Lung microvascular endothelial cell (primary cell): ENCODE measurements around the gene NR1H2. TPM values are rescaled to one million over a fixed set of nuclear protein-coding genes. Genes with fewer than 3 reads are reported as not detected.
A peak's percentile ranks its signal among the peaks of the same experiment; 100 is the strongest.

ENCODE experiments used
- DNase-seq, 2 donors: peaks; one replicate each; pipeline versions ENCODE4 v3.0.0 to v3.0.0-alpha.2; 2010; ENCODE audit warnings: low read depth in 2 of 2
- total RNA-seq: library from RNA; depleted of rRNA; stranded (reverse); fragments of >200 nt; gene quantifications from 2 replicates; pipeline ENCODE4 v1.2.1, GENCODE V29; 2014

Gene NR1H2
- total RNA-seq, 1 donor from 2014 or later: 66.7 TPM

DNA sequence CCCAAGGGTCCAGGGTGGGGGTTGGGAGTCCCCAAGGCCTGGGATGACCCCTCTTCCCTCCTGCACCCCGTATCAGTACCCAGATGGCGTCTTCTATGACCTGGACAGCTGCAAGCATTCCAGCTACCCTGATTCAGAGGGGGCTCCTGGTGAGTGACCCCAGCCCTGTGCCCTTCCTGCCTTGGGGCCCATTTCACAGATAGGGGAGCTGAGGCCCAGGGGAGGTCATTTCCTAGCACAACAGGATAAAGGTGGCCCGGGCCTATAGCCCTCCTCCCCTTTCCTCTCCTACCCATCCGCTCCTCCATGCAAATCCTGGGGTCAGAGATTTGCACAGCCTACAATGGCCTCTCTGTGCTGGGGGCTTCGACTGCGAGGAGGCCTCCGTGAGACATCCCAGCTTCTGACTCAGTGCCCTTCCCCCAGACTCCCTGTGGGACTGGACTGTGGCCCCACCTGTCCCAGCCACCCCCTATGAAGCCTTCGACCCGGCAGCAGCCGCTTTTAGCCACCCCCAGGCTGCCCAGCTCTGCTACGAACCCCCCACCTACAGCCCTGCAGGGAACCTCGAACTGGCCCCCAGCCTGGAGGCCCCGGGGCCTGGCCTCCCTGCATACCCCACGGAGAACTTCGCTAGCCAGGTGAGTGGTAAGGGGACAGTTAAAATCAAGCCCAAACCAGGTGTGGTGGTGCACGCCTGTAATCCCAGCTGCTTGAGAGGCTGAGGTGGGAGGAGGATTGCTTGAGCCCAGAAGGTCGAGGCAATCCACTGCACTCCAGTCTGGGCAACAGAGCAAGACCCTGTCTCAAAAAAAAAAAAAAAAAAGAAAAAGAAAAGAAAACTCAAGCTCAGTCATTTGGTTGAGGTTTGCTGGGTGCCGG is 46.4 kb downstream of the NR1H2 start:
- no peak for DNase-seq

DNA sequence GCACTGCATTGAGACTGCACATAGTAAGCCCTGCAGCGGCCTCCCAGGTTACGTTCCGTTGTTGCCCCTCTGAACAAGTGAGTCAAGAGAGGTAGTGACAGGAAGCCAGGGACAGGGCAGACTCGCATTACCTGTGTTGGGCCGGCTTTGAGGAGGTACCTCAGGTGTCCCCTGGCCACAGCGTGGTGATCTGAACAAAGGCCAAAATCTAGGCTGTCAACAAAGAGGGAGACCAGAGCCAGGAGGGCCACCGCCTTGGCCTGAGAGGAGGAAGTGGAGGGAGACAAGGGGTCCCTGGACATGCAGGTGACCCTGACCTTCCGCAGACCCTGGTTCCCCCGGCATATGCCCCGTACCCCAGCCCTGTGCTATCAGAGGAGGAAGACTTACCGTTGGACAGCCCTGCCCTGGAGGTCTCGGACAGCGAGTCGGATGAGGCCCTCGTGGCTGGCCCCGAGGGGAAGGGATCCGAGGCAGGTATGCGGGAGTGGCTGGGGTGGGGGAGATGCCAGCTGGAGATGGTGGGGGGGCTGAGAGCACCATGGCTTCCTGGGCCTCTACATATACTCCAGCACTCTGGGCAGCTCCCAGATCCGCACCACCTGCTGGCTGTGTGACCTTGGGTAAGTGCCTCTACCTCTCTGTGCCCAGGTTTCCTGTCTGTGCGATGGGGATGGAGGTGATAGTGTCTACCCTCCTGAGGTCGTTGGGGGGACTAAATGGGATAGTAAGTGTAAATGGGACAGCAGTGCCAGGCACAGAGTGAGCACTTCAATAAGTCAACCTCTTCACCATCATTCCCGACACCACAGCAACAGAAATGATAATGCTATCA is 47.2 kb downstream of the NR1H2 start:
- DNase-seq: no peak

DNA sequence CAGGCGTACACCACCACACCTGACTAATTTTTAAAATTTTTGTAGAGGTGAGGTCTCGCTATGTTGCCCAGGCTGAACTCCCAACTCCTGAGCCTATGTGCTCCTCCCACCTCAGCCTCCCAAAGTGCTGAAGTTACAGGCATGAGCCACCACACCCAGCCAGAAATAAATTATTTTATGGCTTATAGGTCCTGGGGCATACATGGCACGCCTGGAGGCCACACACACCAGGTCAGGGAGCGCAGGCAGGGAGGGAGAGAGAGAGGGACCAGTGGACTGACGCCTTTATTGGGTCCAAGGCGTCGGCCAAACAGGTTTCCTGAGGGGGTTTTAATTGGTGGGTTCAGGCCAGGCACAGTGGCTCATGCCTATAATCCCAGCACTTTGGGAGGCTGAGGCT is 49.3 kb downstream of the NR1H2 start:
- no peak for DNase-seq

DNA sequence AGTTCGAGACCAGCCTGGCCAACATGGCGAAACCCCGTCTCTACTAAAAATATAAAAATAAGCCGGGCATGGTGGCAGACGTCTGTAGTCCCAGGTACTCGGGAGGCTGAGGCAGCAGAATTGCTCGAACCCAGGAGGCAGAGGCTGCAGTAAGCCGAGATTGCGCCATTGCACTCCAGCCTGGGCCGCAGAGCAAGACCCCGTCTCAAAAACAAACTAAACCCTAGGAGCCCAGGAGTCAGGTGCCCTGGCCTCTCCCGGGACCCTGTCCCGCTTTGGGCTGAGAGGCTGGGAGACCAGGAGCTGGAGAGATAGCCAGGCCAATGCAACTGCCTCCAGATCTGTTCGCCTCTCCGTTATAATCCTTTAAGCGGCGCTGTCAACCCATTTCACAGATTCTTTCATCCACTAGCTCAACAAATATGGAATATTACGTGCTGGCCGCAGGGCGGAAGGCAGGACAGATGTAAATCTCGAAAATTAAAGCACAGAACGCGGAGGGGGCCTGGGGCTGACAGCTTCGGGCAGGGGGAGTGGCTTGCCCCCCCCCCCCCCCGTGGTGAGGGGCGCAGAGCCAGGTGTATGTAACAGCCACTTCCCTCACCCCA is 51.2 kb downstream of the NR1H2 start:
- DNase-seq: no peak

DNA sequence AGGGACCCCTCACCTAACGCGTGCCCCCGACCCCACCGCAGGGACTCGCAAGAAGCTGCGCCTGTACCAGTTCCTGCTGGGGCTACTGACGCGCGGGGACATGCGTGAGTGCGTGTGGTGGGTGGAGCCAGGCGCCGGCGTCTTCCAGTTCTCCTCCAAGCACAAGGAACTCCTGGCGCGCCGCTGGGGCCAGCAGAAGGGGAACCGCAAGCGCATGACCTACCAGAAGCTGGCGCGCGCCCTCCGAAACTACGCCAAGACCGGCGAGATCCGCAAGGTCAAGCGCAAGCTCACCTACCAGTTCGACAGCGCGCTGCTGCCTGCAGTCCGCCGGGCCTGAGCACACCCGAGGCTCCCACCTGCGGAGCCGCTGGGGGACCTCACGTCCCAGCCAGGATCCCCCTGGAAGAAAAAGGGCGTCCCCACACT is 51.8 kb downstream of the NR1H2 start:
- DNase-seq: peak in 1 of 2 donors; percentile 64

DNA sequence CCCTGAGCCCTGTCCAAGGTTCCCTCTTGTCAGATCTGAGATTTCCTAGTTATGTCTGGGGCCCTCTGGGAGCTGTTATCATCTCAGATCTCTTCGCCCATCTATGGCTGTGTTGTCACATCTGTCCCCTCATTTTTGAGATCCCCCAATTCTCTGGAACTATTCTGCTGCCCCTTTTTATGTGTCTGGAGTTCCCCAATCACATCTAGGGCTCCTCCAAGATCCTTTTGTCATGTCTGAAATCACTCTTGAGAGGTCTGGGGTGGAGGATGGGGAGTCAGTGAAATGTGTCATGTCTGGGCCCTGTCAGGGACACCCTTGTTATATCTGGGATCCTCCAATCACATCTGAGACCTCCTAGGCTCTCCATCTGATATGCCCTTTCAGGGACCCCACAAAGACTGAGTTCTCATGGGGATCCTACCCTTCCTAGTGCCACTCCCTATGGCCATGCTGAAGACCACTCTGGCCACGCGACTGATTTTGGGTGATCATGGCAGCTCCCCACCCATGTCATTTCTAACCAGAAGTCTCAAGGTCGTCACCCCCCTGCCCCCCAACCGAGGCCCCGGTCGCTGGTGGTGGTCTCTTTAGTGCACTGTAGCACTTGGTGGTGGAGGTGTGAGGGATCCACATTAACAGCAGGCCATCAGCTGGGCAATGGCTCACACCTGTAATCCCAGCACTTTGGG is 52.7 kb downstream of the NR1H2 start:
- DNase-seq: no peak

DNA sequence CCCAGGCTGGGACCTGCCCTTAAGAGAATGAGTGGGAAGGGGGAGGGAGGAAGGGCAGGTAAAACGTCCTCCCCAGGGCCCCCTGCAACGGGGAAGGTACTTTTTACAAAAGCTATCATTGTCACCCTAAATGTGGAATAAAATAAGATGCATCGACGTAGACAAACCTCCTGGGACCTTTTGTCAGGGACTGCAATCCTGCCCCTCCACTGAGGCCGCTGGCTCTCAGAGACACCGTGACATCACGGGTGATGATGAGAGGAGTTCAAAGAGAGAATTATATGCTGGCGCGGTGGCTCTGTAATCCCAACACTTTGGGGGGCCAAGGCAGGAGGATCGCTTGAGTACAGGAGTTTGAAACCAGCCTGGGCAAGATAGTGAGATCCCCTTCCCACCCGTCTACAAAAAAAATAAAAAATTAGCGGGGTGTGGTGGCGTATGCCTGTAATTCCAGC is 54.7 kb downstream of the NR1H2 start:
- no peak for DNase-seq

DNA sequence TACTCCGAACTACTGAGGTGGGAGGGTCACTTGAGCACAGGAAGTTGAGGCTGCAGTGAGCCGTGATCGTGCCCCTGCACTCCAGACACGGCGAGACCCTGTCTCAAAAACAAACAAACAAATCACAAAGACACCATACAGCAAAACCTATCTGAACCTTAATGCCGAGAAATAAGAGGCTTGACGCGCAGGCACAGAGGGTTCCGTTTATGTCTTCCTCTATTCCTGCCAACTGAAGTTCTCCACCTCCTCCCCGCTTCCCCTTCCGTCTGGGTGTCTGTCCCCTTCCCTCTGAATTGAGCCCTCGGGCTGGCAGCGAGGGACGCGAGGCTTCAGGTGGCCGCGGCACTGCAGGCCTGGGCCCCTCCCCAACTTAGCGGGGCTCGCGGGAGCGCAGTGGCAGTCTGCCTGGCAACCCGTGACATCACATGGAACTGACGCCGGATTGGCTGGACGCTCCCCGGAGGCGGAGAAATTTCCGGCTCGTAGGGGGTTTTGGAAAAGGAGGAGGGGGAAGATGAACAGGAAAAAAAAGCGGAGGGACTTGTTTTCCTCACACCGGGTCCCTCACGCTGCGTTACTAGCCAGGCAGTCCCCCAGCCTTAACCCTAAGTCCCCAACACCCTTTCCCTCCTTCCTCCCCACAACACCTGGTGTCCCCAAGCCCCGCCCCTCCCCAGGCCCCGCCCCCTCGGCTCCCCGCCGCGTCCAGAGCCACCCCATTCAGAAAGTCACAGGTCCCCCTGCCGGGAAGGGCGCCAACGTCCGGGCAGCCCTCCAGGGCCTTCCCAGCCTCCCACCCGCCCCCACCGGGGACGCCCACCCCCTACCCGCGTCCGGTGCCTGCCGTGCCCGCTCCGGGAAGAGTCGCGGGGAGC is 55.3 kb downstream of the NR1H2 start:
- DNase-seq: peak; percentile 60 to 86

DNA sequence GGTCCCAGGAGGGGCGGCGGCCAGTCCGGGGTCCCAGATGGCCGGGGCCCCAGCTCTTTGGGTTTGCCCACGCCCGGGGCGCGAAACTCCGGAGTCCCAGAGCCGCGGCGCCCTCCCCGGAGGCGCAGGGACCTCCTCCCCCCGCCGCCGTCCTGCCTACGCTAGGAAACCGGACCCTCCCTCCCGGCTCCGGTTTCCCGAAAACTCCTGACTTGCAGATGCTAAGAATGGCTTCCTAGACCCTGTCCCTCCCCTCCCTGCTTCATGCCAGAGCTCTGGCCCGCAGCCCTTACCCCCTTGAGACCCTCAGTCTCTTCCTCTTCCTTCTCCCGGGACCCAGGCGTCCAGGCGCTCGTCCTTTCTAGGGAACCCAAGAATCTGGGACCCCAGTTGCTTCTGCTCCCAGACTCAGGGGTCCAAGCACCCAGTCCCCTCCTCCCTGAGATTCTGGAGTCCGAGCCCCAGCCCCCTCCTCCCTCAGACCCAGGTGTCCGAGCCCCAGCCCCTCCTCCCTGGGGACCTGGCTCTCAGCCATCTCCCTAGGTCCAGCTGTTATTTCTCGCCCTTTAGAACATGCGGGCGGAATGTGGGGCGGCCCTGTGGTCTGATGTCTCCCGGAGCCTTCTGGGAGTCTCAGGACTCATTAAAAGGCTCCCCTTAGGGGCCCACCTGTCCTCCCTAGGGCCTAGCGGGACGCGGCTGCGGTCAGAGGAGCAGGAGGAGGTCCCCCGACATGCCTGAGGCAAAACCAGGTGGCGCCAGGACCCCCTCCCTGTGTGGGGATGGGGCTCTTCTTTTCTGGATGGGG is 56.2 kb downstream of the NR1H2 start, which contains the start of gene MYBPC2:
Gene MYBPC2, plus strand, starts transcription at position 672 of the 808 bp plus-strand sequence. Its CDS starts 62 bp downstream, at position 734.
- peak in 1 of 2 donors; percentile 13 for DNase-seq

Other genes starting within 250 kb of the NR1H2 start
- not detected in 2 replicates for gene IZUMO2, start 213.2 kb upstream of the NR1H2 start, total RNA-seq
- gene MYH14, start 172.8 kb upstream of the NR1H2 start, total RNA-seq: under 0.01 TPM in 2 replicates
- 0.22 and 0.40 TPM in 2 replicates for gene KCNC3, start 47.1 kb upstream of the NR1H2 start, total RNA-seq
- under 0.01 TPM in 1 of 2 replicates, not detected in the other for gene NAPSA, start 10.8 kb upstream of the NR1H2 start, total RNA-seq
- gene POLD1, start 7.9 kb downstream of the NR1H2 start, total RNA-seq: 38.1 and 39.5 TPM in 2 replicates
- not detected in 2 replicates for gene SPIB, start 42.5 kb downstream of the NR1H2 start, total RNA-seq
- gene MYBPC2, start 56.4 kb downstream of the NR1H2 start, total RNA-seq: not detected in 2 replicates
- 25.7 and 46.0 TPM in 2 replicates for gene EMC10, start 100.0 kb downstream of the NR1H2 start, total RNA-seq
- gene GARIN5A, start 100.4 kb downstream of the NR1H2 start, total RNA-seq: under 0.01 and 0.20 TPM in 2 replicates
- 20.5 and 21.0 TPM in 2 replicates for gene JOSD2, start 134.7 kb downstream of the NR1H2 start, total RNA-seq
- not detected in 2 replicates for gene ASPDH, start 137.5 kb downstream of the NR1H2 start, total RNA-seq
- gene LRRC4B, start 192.0 kb downstream of the NR1H2 start, total RNA-seq: under 0.01 TPM in 1 of 2 replicates, not detected in the other